NB4 (cell line): ENCODE data around the gene EFL1.

Source experiments
- CTCF ChIP-seq: IDR thresholded peaks from one replicate; pipeline ENCODE4 v1.5.1; 2012; ENCODE audit warnings: low read depth, low read length
- MAX ChIP-seq: IDR thresholded peaks from 2 replicates; pipeline ENCODE4 v1.6.1; 2011; ENCODE audit warnings: low read depth, low read length
- POLR2A ChIP-seq: IDR thresholded peaks from 2 replicates; pipeline ENCODE4 v1.6.1; 2011; ENCODE audit warnings: mild to moderate bottlenecking; ENCODE audit not compliant: insufficient read length; ENCODE audit errors: extremely low read depth

DNA sequence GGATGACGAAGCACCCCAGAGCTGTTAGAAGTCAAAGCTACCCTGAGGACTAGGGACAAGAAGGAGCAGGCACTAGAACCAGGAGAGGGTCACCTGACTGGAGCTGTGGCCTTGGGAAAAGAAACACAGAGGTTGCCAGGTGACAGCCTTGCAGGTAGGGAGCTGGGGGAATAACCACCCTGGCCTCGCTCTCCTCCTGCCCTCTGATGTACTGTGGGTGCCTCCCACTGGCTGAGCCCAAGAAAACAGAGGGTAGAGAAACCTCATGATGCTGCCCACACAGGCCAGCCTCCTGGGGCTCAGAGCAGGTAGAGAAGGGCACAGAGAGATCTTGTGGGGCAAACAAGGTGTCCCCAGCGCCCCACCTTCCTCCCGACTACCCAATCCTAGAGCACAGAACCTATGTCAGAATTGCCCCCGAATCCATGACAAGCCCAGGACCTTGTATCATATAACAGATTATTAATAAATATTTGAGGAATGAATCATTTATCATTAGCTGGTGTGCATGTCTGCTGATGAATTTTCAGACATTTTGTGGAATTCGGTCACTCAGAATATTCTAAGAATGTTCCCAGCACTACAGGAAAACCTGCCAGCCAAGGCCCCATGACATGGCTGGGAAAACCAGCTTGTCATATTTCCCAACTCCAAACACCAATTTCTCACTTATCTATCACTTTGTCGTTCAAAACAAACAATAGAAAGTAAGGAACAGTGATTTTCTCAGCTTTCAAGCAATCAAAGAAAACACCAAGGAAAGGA lies 156.9 kb downstream of the EFL1 start:
- TF ChIP-seq CTCF (no peak), POLR2A (no peak), MAX (no peak)
